ENCODE data around the gene LLGL2. TPM values are rescaled to one million over a fixed set of nuclear protein-coding genes. Genes with fewer than 3 reads are reported as not detected.

The LLGL2 gene
- total RNA-seq, 1 donor from 2014 or later = 3.3 TPM

DNA sequence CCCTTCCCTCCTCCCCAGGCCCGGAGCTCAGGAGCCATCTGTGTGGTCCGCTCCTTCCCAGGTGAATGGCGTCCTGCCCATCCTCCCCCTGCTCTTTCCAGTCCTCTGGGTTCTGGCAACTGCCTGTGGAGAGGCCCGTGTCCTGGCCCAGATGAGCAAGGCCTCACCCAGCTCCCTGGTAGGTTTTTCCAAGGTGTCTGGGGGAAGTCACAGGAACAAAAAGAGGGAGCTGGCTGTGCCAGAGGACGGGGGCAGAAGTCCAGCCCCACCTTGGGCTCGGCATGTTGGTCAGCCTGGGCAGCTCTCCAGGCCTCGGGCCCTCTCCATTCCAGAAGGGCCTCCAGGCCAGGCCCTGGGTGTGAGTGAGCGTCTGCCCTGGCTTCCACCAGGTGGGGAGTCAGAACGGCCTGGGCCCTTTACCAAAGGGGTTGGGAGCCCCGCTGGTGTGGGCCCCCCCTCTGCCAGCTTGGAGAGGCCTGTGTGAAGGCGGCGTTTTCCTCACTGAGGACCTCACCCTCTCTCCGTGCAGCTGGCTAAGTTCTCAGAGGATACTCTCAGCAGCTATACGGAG, 35.2 kb upstream of the LLGL2 start:
- H3K4me1 Mint-ChIP-seq (ENCODE audit: unreplicated experiment) = peaks cover 10% of the 10 kb centered on the region
- TF ChIP-seq CTCF (IDR thresholded peaks at IDR 0.05) = no peak
- DNase-seq (ENCODE audit: extremely low spot score, unreplicated experiment) = no peak
- peaks cover 10% of the 10 kb centered on the region for H3K36me3 Mint-ChIP-seq (ENCODE audit: unreplicated experiment)
- no peak overlapping the region for H3K27ac Mint-ChIP-seq (ENCODE audit: unreplicated experiment)
- no peak overlapping the region for H3K4me3 Mint-ChIP-seq (ENCODE audit: unreplicated experiment)
- H3K9me3 Mint-ChIP-seq (ENCODE audit: unreplicated experiment) = no peaks in the 10 kb centered on the region
- no peaks in the 10 kb centered on the region for H3K27me3 Mint-ChIP-seq (ENCODE audit: unreplicated experiment)

DNA sequence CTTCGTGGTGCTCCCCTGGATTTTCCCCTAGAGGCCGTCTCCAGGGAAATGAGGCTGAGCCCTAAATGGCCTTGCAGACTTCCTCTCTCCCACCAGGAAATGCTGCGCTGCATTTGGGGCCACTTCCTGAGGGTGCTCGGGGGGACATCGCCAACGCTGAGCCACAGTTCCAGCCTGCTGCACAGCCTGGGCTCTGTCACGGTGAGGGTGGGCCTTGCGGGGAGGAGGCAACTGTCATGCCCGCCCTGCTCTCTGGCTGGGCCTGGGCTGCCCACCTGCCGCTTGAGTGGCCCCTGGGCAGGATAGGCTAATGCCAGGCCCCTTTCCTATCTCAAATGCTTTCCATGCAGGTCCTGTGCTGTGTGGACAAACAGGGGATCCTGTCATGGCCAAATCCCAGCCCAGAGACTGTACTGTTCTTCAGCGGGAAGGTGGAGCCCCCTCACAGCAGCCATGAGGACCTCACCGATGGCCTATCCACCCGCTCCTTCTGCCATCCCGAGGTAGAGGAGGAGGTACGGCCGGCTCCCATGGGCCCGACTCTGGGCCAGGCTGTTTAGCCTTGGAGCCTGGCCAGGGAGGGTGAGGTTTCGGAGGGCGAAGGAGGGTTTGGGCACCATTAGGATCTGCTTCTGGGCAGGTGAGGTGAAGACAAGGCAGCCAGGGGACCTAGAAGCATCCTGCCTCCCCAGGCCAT, 34.4 kb upstream of the LLGL2 start:
- peaks cover 10% of the 10 kb centered on the region for H3K4me1 Mint-ChIP-seq (ENCODE audit: unreplicated experiment)
- H3K27ac Mint-ChIP-seq (ENCODE audit: unreplicated experiment) = no peak overlapping the region
- no peaks in the 10 kb centered on the region for H3K27me3 Mint-ChIP-seq (ENCODE audit: unreplicated experiment)
- no peak overlapping the region for H3K4me3 Mint-ChIP-seq (ENCODE audit: unreplicated experiment)
- no peaks in the 10 kb centered on the region for H3K9me3 Mint-ChIP-seq (ENCODE audit: unreplicated experiment)
- no peak for TF ChIP-seq CTCF (IDR thresholded peaks at IDR 0.05)
- no peak for DNase-seq (ENCODE audit: extremely low spot score, unreplicated experiment)
- peaks cover 14% of the 10 kb centered on the region for H3K36me3 Mint-ChIP-seq (ENCODE audit: unreplicated experiment)

DNA sequence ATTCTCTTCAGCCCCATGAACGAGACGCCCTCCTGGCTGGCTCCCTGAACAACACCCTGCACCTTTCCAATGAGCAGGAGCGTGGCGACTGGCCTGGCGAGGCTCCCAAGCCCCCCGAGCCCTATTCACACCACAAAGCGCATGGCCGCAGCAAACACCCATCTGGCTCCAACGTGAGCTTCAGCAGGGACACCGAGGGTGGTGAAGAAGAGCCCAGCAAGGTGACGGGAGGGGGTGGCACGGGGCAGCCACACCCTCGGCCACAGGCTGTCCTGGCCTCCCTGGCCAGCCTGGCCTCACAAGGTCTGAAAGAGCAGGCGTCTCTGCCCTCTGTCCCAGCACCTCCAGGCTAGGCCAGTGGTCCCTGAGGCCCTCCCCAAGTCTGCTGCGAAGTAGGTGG, 33.8 kb upstream of the LLGL2 start:
- Mint-ChIP-seq H3K27ac (ENCODE audit: unreplicated experiment) (no peak overlapping the region), H3K4me3 (ENCODE audit: unreplicated experiment) (no peak overlapping the region), H3K27me3 (ENCODE audit: unreplicated experiment) (no peaks in the 10 kb centered on the region), H3K9me3 (ENCODE audit: unreplicated experiment) (no peaks in the 10 kb centered on the region), H3K4me1 (ENCODE audit: unreplicated experiment) (peaks cover 10% of the 10 kb centered on the region), H3K36me3 (ENCODE audit: unreplicated experiment) (peaks cover 9% of the 10 kb centered on the region)
- no peak for DNase-seq (ENCODE audit: extremely low spot score, unreplicated experiment)
- no peak for TF ChIP-seq CTCF (IDR thresholded peaks at IDR 0.05)

DNA sequence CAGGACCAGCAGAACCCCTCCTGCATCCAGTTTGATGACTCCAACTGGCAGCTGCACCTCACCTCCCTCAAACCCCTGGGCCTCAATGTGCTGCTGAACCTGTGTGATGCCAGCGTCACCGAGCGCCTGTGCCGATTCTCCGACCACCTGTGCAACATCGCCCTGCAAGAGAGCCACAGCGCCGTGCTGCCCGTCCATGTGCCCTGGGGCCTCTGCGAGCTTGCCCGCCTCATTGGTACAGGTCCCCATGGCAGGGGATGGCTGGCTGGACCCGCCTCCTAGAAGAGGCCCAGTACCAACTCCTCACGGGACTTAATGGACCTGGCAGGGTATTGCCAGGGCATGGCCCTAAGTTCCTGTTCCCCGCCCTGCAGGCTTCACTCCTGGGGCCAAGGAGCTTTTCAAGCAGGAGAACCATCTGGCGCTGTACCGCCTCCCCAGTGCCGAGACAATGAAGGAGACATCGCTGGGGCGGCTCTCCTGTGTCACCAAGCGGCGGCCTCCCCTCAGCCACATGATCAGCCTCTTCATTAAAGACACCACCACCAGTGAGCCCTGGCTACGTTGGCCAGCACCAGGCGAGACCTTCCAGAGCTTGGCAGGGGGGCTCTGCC, 32.8 kb upstream of the LLGL2 start:
- no peaks in the 10 kb centered on the region for H3K27me3 Mint-ChIP-seq (ENCODE audit: unreplicated experiment)
- peaks cover under 1% of the 10 kb centered on the region for H3K4me1 Mint-ChIP-seq (ENCODE audit: unreplicated experiment)
- no peak overlapping the region for H3K4me3 Mint-ChIP-seq (ENCODE audit: unreplicated experiment)
- no peaks in the 10 kb centered on the region for H3K9me3 Mint-ChIP-seq (ENCODE audit: unreplicated experiment)
- DNase-seq (ENCODE audit: extremely low spot score, unreplicated experiment) = no peak
- H3K36me3 Mint-ChIP-seq (ENCODE audit: unreplicated experiment) = peaks cover 12% of the 10 kb centered on the region
- no peak for TF ChIP-seq CTCF (IDR thresholded peaks at IDR 0.05)
- H3K27ac Mint-ChIP-seq (ENCODE audit: unreplicated experiment) = no peak overlapping the region

GRCh38 chr17:75493476-75494129, 31.9 kb upstream of the LLGL2 start:
- Mint-ChIP-seq H3K9me3 (ENCODE audit: unreplicated experiment) (no peaks in the 10 kb centered on the region), H3K27me3 (ENCODE audit: unreplicated experiment) (no peaks in the 10 kb centered on the region), H3K27ac (ENCODE audit: unreplicated experiment) (no peak overlapping the region), H3K36me3 (ENCODE audit: unreplicated experiment) (peaks cover 12% of the 10 kb centered on the region), H3K4me1 (ENCODE audit: unreplicated experiment) (no peaks in the 10 kb centered on the region), H3K4me3 (ENCODE audit: unreplicated experiment) (no peak overlapping the region)
- no peak for TF ChIP-seq CTCF (IDR thresholded peaks at IDR 0.05)
- DNase-seq (ENCODE audit: extremely low spot score, unreplicated experiment) = no peak
